ENCODE results near the gene MORF4L2. TPM values are rescaled to one million over a fixed set of nuclear protein-coding genes. Genes with fewer than 3 reads are reported as not detected.

The MORF4L2 gene
- total RNA-seq, 4 donors from 2014 or later, result 132 to 256 (median 144) TPM

DNA sequence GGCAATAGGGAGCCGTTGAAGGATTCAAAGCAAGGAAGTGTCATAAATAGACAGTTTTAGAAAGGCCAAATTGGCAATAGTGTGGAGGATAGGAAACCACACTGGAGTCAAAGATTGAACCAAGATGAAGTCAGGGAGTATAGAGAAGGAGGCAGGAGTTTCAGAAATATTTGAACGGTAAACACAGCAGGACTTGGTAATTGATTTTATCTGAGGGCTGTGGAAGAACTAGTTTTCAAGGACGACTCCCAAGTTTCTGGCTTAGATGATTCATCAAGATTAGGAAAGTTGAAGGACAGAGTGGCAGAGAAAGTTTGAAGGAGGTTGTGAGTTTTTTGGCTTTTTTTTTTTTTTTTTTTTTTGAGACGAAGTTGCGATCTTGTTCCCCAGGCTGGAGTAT is 12.7 kb upstream of the MORF4L2 start:
- no peak for TF ChIP-seq CTCF (IDR thresholded peaks at IDR 0.05; ENCODE audit: low read depth)

GRCh38 chrX:103697687-103698086 is 11.2 kb upstream of the MORF4L2 start:
- TF ChIP-seq CTCF (IDR thresholded peaks at IDR 0.05; ENCODE audit: low read depth), result no peak

GRCh38 chrX:103691059-103691458 is 4.6 kb upstream of the MORF4L2 start:
- TF ChIP-seq CTCF (IDR thresholded peaks at IDR 0.05; ENCODE audit: low read depth), result no peak

DNA sequence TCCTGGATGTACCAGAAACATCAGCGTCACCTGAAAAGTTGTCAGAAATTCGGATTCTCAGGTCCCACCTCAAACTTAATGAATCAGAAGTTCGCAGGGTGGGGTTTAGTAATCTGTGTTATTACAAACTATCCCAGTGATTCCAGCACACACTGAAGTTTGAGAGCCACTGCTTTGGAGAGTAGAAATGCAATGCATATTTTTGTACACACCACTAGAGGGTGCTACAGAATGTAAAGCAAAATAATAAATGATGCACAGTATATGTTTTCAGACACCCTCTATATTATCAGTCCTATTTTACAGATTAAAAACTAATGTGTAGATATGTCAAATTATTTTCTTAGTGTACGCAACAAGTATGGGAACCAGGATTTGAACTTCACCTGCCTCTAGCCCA is 2.4 kb upstream of the MORF4L2 start:
- TF ChIP-seq CTCF (IDR thresholded peaks at IDR 0.05; ENCODE audit: low read depth), result no peak

GRCh38 chrX:103687696-103688201 is 1.2 kb upstream of the MORF4L2 start:
- no peak for TF ChIP-seq CTCF (IDR thresholded peaks at IDR 0.05; ENCODE audit: low read depth)

GRCh38 chrX:103687073-103687695 is 685 bp upstream of the MORF4L2 start:
- no peak for TF ChIP-seq CTCF (IDR thresholded peaks at IDR 0.05; ENCODE audit: low read depth)

DNA sequence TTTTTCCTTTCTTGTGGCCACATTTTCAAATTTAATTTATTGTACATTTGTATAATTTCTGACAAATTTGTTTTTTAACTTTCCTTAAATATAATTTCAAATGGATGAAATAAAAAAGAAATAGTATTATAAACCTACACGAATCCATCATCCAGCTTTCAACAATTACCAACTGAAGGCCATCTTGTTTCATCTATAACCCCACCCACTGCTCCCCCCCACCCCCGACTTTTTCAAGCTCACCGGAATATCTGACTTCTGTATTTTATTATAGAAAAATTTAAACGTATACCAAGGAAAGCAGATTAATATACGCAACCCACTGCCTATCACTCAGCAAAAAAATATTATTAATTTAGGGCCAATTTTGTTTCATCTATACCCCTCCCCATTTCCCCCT is 1.1 kb downstream of the MORF4L2 start:
- TF ChIP-seq CTCF (IDR thresholded peaks at IDR 0.05; ENCODE audit: low read depth), result no peak
